Heart right ventricle (tissue), 16 donors: ENCODE data around the gene S100P. TPM values are rescaled to one million over a fixed set of nuclear protein-coding genes. Genes with fewer than 3 reads are reported as not detected.

Experiments
- ATAC-seq, 8 donors: fragments of 200-7000 bp; cut with Tn5 transposase; one replicate each; pipeline ENCODE4 v1.9.1; 2020; ENCODE audit warnings: mild to moderate bottlenecking in 8 of 8, moderate library complexity in 8 of 8, moderate number of reproducible peaks in 1 of 8
- DNase-seq, 2 donors: peaks; one replicate each; pipeline ENCODE4 v3.0.0-alpha.2; 2020
- H3K27ac ChIP-seq, 10 donors: fragments of 200-600 bp; sonication (generic) in 2 of 10; one replicate each; pipeline versions ENCODE4 v1.5.0 to v1.8.0; 2020 to 2022; ENCODE audit warnings: mild to moderate bottlenecking in 3 of 10
- H3K27me3 ChIP-seq, 7 donors: fragments of 200-600 bp; one replicate each; pipeline ENCODE4 v1.8.0; 2021 to 2022; ENCODE audit warnings: mild to moderate bottlenecking in 2 of 7
- H3K36me3 ChIP-seq, 9 donors: fragments of 200-600 bp; sonication (generic) in 1 of 9; one replicate each; pipeline versions ENCODE4 v1.5.0 to v1.8.0; 2020 to 2022; ENCODE audit warnings: mild to moderate bottlenecking in 2 of 9
- H3K4me1 ChIP-seq, 9 donors: fragments of 200-600 bp; sonication (generic) in 1 of 9; one replicate each; pipeline versions ENCODE4 v1.5.0 to v1.8.0; 2020 to 2022; ENCODE audit warnings: mild to moderate bottlenecking in 4 of 9
- H3K4me3 ChIP-seq, 10 donors: fragments of 200-600 bp; sonication (generic) in 2 of 10; one replicate each; pipeline versions ENCODE4 v1.5.0 to v1.8.0; 2020 to 2022; ENCODE audit warnings: mild to moderate bottlenecking in 7 of 10, moderate library complexity in 2 of 10
- H3K9me3 ChIP-seq, 11 donors: fragments of 200-600 bp in 10 of 11; sonication (generic) in 2 of 11; one replicate each; pipeline versions ENCODE4 v1.5.0 to v1.8.0; 2013 to 2022; ENCODE audit warnings: mild to moderate bottlenecking in 2 of 11, control low read depth in 1 of 11, moderate library complexity in 1 of 11
- CTCF ChIP-seq, 9 donors: fragments of 200-600 bp; sonication (generic) in 2 of 9; IDR thresholded peaks; one replicate each; pipeline versions ENCODE4 v1.5.0 to v1.8.0; 2021 to 2022; ENCODE audit warnings: antibody characterized with exemption in 9 of 9, mild to moderate bottlenecking in 5 of 9, moderate library complexity in 1 of 9
- WGBS, 2 donors: extraction: QIAGEN DNeasy Blood & Tissue Kit; methylation state at CpG; one replicate each; pipeline ENCODE4 v1.1.7; 2013; ENCODE audit warnings: inconsistent platforms in 1 of 2; 5-methylcytosine and 5-hydroxymethylcytosine counted together
- intact Hi-C, 10 donors: fragments of 100-400 bp; cut with DNase I; formaldehyde crosslinking; loops; one replicate each; pipeline versions ENCODE4 v1.11.1 to v1.14.2; 2022
- polyA plus RNA-seq, 2 donors: library from polyadenylated mRNA; stranded (reverse); fragments of 200-250 nt; gene quantifications; one replicate each; pipeline ENCODE4 v1.2.3, GENCODE V29; 2013
- total RNA-seq, 10 donors: library from RNA; stranded (reverse); fragmentation: NEBNext Ultra II Directional in 3 of 10; extraction: Animal tissue kit (Norgen Biotek cat#: 25700) in 3 of 10; gene quantifications; one replicate each; pipeline versions ENCODE4 v1.2.1 to v1.2.4, GENCODE V29; 2021 to 2023
- donor health status: Arrhythmogenic right ventricular cardiomyopathy.
- donor health status: ischemic (EF 13 %, LVEDD 7.1; RV severe dilation, severe dysfunction).
- donor health status: healthy with polysubstance abuse.
- donor health status: DM: no; HTN: yes; CAD: no.
- donor health status: DM: no; HTN: no; CAD: no.
- donor health status: ischemic (EF 25% LVEDD 6.9; RV normal size, moderate dysfunction).
- donor health status: ischemic (EF 25% LVEDD 5.7; RV mildly dilated, moderate dysfunction).
- donor health status: healthy.
- donor health status: DM: yes; HTN: yes; CAD: no.
- donor health status: Ischemic cardiomyopathy.
- donor health status: ischemic (EF 35%, LVEDD 5.7; RV mildly dilated, moderate dysfunction).
- donor health status: nonischemic (EF 11% LVEDD 7.7; RV severe dilation, severe dysfunction).
- donor health status: DM: yes; HTN: yes; CAD: no.
- donor health status: PGD.
- donor health status: ischemic (EF 29% LVEDD 5.4; RV normal size, mild dysfunction).
- donor health status: nonischemic (EF 23%, LVEDD 6.1; RV moderate dilation, normal function).

S100P gene
- total and polyA plus RNA-seq, 12 donors: 0.22 to 8.2 (median 1.4) TPM; not detected in 4

DNA sequence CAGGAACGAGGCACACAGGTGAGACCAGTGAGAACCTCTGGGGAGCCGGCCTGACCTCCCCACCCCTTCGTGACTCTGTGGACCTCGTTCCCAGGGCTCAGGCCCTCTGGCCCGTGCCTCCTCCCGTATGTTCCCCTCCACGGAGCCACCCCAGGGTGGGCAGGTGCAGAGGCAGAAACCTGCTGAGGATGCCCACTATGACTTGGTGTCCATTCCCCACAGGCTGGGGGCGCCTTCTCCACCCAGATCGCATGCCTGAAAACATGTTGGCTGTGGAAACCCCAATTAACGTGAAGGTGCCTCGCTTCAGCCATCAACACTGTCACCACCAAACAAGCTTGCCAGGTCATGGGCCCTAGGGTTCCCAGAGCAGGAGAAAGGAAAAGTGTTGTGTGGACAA, 49.3 kb downstream of the S100P start:
- peaks cover 10 to 17% (median 15%) of the 10 kb centered on the region in 9 donors for H3K4me1 ChIP-seq
- intact Hi-C loops: no loop called here
- no peak overlapping the region for H3K4me3 ChIP-seq
- H3K36me3 ChIP-seq: no peaks in the 10 kb centered on the region
- TF ChIP-seq CTCF (IDR thresholded peaks at IDR 0.05): no peak
- 73 to 77% methylated on average over 11 of the region's 11 CpGs for WGBS, 2 donors
- DNase-seq: no peak
- ATAC-seq: no peak
- H3K27ac ChIP-seq: no peak overlapping the region
- no peaks in the 10 kb centered on the region for H3K27me3 ChIP-seq
- no peaks in the 10 kb centered on the region for H3K9me3 ChIP-seq

Other genes starting within 250 kb of the S100P start
- 10 to 100 TPM in 1 of 10 donors, 1 to 10 TPM in 9; 2.3 to 10.6 (median 5.3) TPM for gene PPP2R2C, start 221.3 kb upstream of the S100P start, total RNA-seq
- gene PPP2R2C, start 221.3 kb upstream of the S100P start, polyA plus RNA-seq: under 1 TPM; 0.14 to 0.66 TPM
- gene MAN2B2, start 118.7 kb upstream of the S100P start, total RNA-seq: 10 to 100 TPM; 14.6 to 27.1 (median 18.6) TPM
- 10 to 100 TPM in 1 of 2 donors, 1 to 10 TPM in 1; 6.0 to 10.6 TPM for gene MAN2B2, start 118.7 kb upstream of the S100P start, polyA plus RNA-seq
- gene MRFAP1, start 53.2 kb upstream of the S100P start, total RNA-seq: 100 to 1,000 TPM; 222 to 268 (median 248) TPM
- 100 to 1,000 TPM; 163 to 445 TPM for gene MRFAP1, start 53.2 kb upstream of the S100P start, polyA plus RNA-seq
- 10 to 100 TPM; 37.5 to 49.9 (median 42.1) TPM for gene MRFAP1L1, start 16.0 kb downstream of the S100P start, total RNA-seq
- gene MRFAP1L1, start 16.0 kb downstream of the S100P start, polyA plus RNA-seq: 10 to 100 TPM; 61.5 to 73.7 TPM
- 10 to 100 TPM in 1 of 10 donors, 1 to 10 TPM in 9; 4.4 to 10.2 (median 7.0) TPM for gene BLOC1S4, start 22.3 kb downstream of the S100P start, total RNA-seq
- 1 to 10 TPM; 4.8 to 7.8 TPM for gene BLOC1S4, start 22.3 kb downstream of the S100P start, polyA plus RNA-seq
- gene KIAA0232, start 88.8 kb downstream of the S100P start, total RNA-seq: 10 to 100 TPM; 63.4 to 89.6 (median 73.5) TPM
- 10 to 100 TPM; 12.8 to 23.6 TPM for gene KIAA0232, start 88.8 kb downstream of the S100P start, polyA plus RNA-seq
- 10 to 100 TPM; 31.5 to 43.7 (median 33.5) TPM for gene TBC1D14, start 215.9 kb downstream of the S100P start, total RNA-seq
- 10 to 100 TPM; 10.5 to 14.2 TPM for gene TBC1D14, start 215.9 kb downstream of the S100P start, polyA plus RNA-seq